HG03039 (cell line): ENCODE measurements around the gene L1CAM.

Experiments
- ATAC-seq: cut with Tn5 transposase; IDR thresholded peaks from one replicate; pipeline ENCODE4 v1.9.1; 2021; ENCODE audit warnings: mild to moderate bottlenecking, moderate library complexity; ENCODE audit not compliant: unreplicated experiment

L1CAM gene

GRCh38 chrX:153879741-153880439 lies 6.1 kb downstream of the L1CAM start:
- no peak for ATAC-seq

DNA sequence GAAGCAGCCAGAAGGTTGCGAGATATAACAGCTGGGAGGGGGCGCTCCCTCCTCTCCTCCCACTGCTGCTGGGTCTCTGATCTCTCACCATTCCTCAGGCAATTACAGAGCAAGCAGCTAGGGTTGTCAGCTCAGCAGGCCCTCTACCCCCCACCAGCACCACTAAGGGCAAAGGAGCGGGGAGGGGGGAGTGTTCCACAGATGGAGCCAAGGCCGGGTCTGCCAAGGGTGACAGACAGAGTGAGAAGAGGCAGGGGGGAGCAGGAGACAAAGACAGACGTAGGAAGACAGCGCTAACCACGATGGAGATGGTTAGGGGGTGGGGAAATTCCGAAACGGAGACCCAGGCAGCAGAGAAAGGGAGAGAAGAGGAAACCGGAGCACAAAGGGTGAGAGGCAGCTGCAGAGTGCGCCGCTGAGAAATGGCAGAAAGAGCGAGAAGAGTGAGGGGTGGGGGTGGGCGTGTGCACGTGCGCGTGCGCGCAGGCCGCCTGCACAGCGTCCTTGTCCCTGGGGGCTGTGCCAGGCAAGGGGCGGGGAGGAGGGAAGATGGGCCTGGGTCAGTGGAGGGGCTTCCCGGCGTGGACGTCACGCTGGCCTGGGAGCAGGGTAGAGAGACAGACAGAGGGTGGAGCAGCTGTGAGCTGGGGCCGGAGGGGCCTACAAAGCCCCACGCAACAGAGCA lies 6.9 kb downstream of the L1CAM start:
- ATAC-seq, result no peak

DNA sequence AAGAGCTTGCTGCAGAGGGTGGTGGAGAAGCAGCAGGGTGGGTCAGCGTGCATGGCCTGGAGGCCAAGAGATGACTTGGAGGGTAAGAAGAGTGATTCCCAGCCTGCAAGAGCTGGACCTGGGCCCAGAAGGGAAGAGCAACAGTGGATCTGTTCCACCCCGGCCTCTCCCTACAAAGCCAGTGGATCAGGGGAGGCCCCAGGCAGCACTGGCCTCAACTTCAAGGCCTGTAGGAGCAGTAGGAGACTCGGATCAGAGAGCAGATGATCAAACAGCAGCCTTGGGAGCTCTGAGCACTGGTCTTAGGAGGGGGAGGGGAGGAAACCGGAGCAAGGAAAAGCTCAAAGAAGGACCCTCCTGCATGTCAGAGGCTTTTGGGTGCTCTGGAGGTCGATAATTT lies 7.6 kb downstream of the L1CAM start:
- no peak for ATAC-seq

DNA sequence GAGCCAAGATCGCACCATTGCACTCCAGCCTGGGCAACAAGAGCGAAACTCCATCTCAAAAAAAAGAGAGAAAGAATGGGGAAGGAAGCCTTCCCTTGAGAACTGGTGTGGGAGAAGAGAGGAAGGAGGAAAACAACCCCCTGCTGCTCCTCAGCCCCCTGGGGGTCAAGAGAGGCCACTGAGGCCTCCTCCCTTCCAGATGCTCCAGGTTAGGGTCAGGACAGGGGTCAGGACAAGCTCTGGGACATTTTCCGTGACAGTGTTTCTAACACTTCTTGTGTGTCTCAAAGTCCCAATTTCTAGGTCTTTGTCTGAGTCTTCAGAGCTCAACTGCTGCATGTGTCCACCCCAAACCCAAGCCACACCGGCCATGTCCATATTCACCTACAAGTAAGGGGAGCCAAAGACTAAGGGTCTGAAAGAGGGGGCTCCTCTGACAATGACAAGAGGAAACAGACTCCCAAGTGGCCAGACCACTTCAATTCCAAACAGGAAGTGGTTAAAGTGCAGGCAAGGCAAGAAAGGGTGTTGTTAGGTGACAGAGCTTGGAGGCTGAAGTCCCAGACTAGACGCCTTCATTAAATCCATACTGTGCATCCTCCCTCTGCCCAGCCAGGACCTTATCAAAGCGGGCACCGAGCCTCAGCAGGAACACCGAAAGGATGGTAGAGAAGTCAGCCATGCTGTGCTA lies 8.3 kb downstream of the L1CAM start:
- ATAC-seq, result no peak

- ATAC-seq, result no peak
These were observed 9.9 kb downstream of the L1CAM start for GRCh38 chrX:153876112-153876491.

DNA sequence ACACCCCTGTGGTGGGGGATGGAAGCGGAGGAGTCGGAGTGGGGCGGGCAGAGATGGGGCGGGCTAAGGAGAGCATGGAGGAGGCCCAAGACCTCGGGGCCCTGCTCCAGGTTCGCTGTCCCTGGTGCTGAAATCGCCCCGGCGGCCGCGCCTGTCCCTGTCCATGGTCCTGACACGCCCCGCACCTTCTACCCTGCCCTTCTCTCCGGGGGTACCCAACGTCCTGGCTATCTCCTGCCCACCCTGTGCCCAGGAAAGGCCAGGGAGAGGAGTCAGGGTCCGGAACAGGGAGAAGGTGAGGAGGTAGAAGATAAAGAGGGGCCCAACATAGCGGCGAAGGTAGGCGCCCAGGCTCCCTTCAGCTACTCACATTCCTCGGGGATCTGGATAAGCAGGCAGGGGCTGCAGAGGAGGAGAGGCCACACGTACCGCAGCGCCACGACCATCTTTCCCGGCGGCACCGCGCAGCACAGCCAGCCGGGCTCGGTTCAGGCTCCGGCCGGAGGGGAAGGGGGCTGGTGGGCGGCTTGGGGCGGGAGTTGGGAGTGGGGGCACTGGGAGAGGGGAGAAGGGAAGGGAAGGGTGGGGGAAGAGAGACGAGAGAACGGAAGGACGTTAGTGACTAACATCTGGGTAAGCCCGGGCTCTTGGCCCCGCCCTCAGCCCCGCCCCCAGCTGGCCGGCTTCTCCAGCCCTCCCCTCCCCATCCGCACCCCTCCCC lies 10.4 kb downstream of the L1CAM start:
- no peak for ATAC-seq

GRCh38 chrX:153874366-153875125 lies 11.4 kb downstream of the L1CAM start:
- no peak for ATAC-seq

- no peak for ATAC-seq
These were observed 11.9 kb downstream of the L1CAM start for GRCh38 chrX:153874085-153874365.

- ATAC-seq, result no peak
These were observed 12.5 kb downstream of the L1CAM start for GRCh38 chrX:153873282-153874084.

GRCh38 chrX:153871946-153872878 lies 13.8 kb downstream of the L1CAM start:
- ATAC-seq, result no peak

DNA sequence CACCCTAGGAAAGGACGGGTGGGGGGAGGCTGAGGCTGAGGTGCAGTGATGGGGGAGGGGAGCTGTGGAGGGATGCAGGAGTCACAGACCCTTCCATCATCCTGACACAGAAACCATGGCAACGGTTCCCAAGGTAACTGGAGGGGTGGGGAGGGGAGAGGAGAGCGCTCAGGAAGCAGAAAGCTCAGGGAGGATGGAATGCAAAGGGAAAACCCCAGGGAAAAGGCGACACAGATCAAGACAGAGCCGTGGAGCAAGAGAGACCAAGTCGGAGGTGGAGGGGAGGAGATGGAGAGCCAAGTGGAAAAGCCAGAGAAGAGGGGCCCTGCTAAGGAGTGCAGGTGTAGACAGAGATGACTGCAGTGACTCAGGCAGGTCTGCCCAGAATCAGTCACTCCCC lies 14.5 kb downstream of the L1CAM start:
- no peak for ATAC-seq

GRCh38 chrX:153870791-153871360 lies 15.1 kb downstream of the L1CAM start:
- ATAC-seq, result no peak

DNA sequence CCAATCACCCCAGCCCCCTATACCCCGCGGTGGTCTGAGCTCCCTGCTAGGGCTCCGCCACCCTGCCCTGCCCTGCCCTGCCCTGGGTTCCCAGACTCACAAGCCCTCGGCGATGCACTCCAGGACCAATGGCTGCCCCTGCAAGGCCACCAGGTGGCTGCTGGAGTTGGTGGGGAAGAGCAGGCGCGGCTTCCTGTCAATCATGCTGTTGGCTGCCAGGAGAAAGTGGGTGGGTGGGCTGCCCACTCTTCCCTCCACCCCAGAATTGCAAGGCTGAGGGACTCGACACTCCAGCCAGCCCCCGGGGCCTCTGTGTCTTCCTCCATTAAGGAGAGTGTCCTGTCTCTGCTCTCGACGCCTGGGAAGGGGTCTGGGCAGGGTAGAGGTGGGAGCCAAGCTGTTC lies 15.7 kb downstream of the L1CAM start:
- ATAC-seq, result no peak

DNA sequence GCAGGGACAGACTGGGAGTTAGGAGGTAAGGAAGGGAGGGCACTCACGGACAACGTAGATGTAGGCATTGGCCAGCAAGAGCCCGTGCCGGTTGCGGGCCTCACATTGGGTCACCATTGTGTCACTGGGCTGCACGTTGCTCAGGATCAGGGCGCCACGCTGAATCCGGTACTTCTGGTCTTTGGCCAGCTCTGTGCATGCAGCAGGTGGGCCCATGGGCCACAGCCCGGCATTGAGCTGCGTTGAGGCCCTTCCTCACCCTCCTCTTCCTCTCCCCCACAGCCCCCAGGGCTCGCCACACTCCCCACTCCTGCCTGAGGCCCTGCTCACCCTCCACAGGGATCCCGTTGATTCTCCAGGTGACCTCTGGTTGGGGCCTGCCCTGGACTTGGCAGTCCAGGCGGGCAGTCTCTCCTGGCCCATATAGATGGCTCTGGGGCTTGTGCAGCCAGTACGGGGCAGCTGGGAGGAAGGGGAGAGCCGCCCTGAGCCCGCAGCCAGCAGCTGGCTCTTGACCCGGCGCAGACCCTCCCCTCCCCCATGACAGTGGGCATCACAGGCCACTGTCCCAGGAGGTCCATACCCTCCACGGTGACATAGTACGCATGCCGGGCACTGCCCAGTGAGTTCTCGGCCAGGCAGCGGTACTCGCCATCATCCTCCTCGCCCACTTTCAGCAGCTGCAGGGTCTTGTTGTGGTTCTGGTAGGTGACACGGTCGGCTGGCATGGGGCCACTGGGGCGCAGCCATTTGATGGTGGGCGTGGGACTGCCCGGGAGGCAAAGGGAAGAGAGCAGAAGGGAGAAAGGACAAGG lies 16.3 kb downstream of the L1CAM start:
- ATAC-seq, result no peak

DNA sequence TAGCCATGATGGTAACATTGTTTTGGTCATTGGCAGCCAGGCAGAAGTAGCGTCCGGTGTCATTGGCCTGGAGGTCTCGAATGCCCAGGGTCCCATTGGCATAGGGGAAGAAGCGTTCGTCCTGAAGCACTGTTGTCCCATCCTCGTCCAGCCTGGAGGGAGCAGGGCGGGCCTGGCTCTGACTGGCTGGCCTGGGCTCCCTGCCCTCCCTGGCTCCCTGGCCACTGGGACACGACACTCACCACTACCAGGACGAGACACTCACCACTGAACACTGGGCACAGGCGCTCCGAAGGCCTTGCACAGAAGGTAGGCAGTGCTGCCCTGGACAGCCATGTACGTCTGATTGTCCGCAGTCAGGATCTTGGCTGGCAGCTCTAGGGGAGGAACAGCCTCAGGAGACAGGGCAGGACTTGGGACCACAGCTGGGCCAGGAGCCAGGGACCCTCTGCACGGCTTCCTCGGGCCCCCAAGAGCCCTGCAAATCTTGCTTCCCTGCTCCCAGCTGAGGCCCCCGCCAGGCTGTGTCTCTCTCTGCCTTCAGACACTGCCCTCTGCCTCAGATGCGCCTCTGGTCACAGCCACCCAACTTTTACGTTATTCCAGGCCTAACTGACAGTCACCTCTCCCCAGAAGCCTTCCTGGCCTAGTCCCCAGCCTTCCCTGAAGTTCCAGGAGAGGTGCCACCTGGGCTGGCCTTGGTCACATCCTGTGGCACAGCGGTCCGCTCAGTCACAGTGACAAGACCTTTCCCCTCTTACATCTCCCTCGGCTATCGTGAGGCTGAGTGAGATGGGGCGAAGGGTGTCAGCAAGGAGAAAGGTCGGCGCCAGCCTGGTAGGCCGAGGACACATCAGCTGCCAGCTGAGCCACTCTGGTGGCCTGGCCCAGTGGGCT lies 17.1 kb downstream of the L1CAM start:
- no peak for ATAC-seq

DNA sequence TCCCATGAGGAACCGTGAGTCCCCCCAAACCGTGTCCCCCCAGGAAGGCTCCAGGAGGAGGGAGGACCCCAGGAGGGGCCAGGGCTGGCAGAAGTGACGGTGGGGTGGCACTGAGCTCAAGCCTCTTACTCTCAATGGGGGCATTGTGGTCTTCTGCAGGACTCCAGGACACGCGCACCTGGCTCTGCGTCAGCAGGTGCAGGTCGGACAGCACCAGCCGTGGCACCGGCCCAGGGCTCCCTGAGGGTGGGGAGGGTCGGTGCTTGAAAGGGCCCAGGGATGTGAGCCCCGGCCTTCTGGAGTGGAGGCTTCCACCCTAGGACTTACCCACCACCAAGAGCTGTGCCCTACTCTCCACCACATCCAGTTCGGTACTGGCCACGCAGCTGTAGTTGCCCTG lies 18.3 kb downstream of the L1CAM start:
- ATAC-seq, result no peak

- no peak for ATAC-seq
These were observed 18.8 kb downstream of the L1CAM start for GRCh38 chrX:153867139-153867538.
